ENCODE results near the gene CCDC92.

GRCh38 chr12:124004233-124004875 lies 31.7 kb upstream of the CCDC92 start:
- TF ChIP-seq POLR2A (IDR thresholded peaks at IDR 0.05; ENCODE audit: low read depth, low read length) (no peak), POLR2AphosphoS5 (IDR thresholded peaks at IDR 0.05; ENCODE audit: insufficient read depth, low read depth, low read length) (no peak)
